GM23248 (cell line): ENCODE results near the gene MINDY4.

Experiments used
- EZH2 ChIP-seq: fragments of 200-600 bp; sonication (generic); IDR thresholded peaks from 2 replicates; pipeline ENCODE4 v1.6.1; 2018; ENCODE audit warnings: antibody characterized with exemption, mild to moderate bottlenecking; ENCODE audit not compliant: insufficient read depth, poor library complexity, severe bottlenecking
- EZH2phosphoT487 ChIP-seq: fragments of 200-600 bp; sonication (generic); IDR thresholded peaks from 2 replicates; pipeline ENCODE4 v1.6.1; 2018; ENCODE audit warnings: antibody characterized with exemption, moderate library complexity, mild to moderate bottlenecking, low read depth; ENCODE audit not compliant: insufficient read depth

- no peak for TF ChIP-seq EZH2
- no peak for TF ChIP-seq EZH2phosphoT487
Observed at GRCh38 chr7:30934732-30935568, 163.7 kb downstream of the MINDY4 start.
